HUES64 (cell line): ENCODE data around the gene KCNJ18.
"Not testable (repeated sequence)": the region's sequence is repeated elsewhere in the genome, so short reads cannot be mapped to it uniquely, and the experiment has no call there.

Source experiments
- H3K27ac ChIP-seq: 2 replicates; pipeline ENCODE4 v1.7.0; 2013; ENCODE audit warnings: low read depth, low read length, inconsistent platforms
- H3K27me3 ChIP-seq: 2 replicates; pipeline ENCODE4 v1.6.1; 2013; ENCODE audit warnings: mild to moderate bottlenecking, low read length; ENCODE audit not compliant: insufficient read depth
- H3K36me3 ChIP-seq: 2 replicates; pipeline ENCODE4 v1.6.1; 2013; ENCODE audit warnings: mild to moderate bottlenecking, low read length; ENCODE audit not compliant: insufficient read depth
- H3K4me1 ChIP-seq: 2 replicates; pipeline ENCODE4 v1.6.1; 2013; ENCODE audit warnings: mild to moderate bottlenecking, low read length, moderate library complexity; ENCODE audit not compliant: insufficient read depth
- H3K4me3 ChIP-seq: 2 replicates; pipeline ENCODE4 v1.5.1; 2013; ENCODE audit warnings: mild to moderate bottlenecking, low read length, moderate library complexity
- H3K9ac ChIP-seq: 2 replicates; pipeline ENCODE4 v1.6.1; 2013; ENCODE audit warnings: mild to moderate bottlenecking, low read depth, low read length
- H3K9me3 ChIP-seq: 2 replicates; pipeline ENCODE4 v1.6.1; 2013; ENCODE audit warnings: low read depth, low read length; ENCODE audit not compliant: insufficient read depth
- WGBS: fragments of 150-250, 120-280 bp; methylation state at CpG from one replicate; pipeline ENCODE4 v1.1.7; 2013; ENCODE audit warnings: missing lambda C conversion rate; 5-methylcytosine and 5-hydroxymethylcytosine counted together

KCNJ18 gene

GRCh38 chr17:21689604-21690003 is 2.7 kb upstream of the KCNJ18 start:
- no peak overlapping the region for H3K27ac ChIP-seq
- no peak overlapping the region for H3K4me3 ChIP-seq
- no peaks in the 10 kb centered on the region for H3K4me1 ChIP-seq
- no peaks in the 10 kb centered on the region for H3K36me3 ChIP-seq
- H3K9ac ChIP-seq: no peak overlapping the region
- peaks cover 47% of the 10 kb centered on the region for H3K9me3 ChIP-seq
- WGBS: 79% methylated on average over 7 of the region's 7 CpGs
- H3K27me3 ChIP-seq: no peaks in the 10 kb centered on the region

- WGBS: 51% methylated on average over 2 of the region's 2 CpGs
- H3K4me1 ChIP-seq, H3K4me3 ChIP-seq, H3K36me3 ChIP-seq, H3K27ac ChIP-seq, H3K27me3 ChIP-seq, H3K9ac ChIP-seq: not testable (repeated sequence)
- peaks cover 47% of the 10 kb centered on the region for H3K9me3 ChIP-seq
These were observed 1.5 kb upstream of the KCNJ18 start for GRCh38 chr17:21690811-21691210.

GRCh38 chr17:21691481-21691880 is 842 bp upstream of the KCNJ18 start:
- H3K9me3 ChIP-seq: peaks cover 43% of the 10 kb centered on the region
- not testable (repeated sequence) for H3K4me3 ChIP-seq, H3K27me3 ChIP-seq, H3K36me3 ChIP-seq, H3K9ac ChIP-seq, H3K27ac ChIP-seq, H3K4me1 ChIP-seq
- WGBS: 90% methylated on average over 5 of the region's 6 CpGs

DNA sequence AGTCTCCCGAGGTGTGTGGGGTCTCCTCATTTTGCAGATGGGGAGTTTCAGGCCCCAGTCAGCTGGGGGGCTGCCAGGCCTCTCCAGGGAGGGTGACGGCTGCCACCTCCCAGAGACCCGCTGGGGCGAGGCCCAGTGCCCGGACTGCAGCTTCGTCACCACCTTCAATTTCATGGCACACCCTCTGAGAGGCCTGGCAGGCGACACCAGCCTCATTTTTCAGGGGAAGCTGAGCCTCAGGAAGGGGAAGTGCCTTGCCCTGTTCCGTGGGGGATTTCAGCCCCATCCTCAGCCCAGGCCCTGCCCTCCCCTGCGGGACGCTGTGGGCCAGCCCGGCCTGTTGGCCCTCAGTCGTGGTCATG is 362 bp downstream of the KCNJ18 start:
- not testable (repeated sequence) for H3K36me3 ChIP-seq, H3K4me1 ChIP-seq, H3K27me3 ChIP-seq, H3K9ac ChIP-seq, H3K4me3 ChIP-seq, H3K27ac ChIP-seq
- WGBS: 80% methylated on average over 9 of the region's 12 CpGs
- H3K9me3 ChIP-seq: peaks cover 40% of the 10 kb centered on the region

DNA sequence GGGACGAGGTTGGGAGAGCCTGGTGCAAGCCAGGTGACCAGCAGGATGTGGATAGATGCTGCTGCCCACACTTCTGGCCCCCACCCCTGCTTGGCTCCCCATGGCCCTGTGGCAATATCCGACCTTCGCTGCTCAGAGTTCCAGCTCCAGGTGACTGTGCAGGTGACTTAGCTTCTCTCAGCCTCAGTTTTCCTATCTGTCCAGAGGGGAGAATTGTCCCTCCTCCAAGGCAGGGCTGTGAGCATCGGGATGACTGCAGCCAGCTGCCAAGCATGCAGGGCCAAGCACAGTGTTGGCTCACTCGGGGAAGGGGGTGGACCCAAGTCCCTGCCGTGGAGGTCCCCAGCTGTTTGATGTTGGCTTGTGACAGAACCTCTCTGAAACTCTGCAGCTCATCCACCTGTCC is 1.1 kb downstream of the KCNJ18 start:
- H3K4me3 ChIP-seq, H3K27ac ChIP-seq, H3K9ac ChIP-seq, H3K27me3 ChIP-seq, H3K4me1 ChIP-seq, H3K36me3 ChIP-seq: not testable (repeated sequence)
- 69% methylated on average over 6 of the region's 6 CpGs for WGBS
- H3K9me3 ChIP-seq: peaks cover 36% of the 10 kb centered on the region

GRCh38 chr17:21693937-21694336 is 1.6 kb downstream of the KCNJ18 start:
- not testable (repeated sequence) for H3K4me1 ChIP-seq, H3K9ac ChIP-seq, H3K4me3 ChIP-seq, H3K36me3 ChIP-seq, H3K27ac ChIP-seq, H3K27me3 ChIP-seq
- 87% methylated on average over 2 of the region's 4 CpGs for WGBS
- peaks cover 33% of the 10 kb centered on the region for H3K9me3 ChIP-seq

DNA sequence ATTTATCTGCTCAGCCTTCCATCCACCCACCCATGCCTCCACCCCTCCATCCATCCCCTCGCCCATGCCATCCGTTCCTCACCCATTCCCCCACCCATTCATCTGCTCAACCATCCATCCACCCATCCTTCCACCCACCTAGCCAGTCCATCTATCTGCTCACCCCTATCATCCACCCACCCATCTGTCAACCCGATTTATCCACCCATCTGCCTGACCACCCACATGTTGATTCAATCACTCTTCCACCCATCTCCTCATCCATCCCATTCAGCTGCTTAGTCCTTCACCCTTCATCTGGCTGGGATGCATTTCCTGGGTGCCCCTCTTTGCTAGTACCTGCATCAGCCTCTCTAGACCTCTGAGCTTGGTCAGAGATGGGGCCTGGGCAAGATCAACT is 3.9 kb downstream of the KCNJ18 start:
- not testable (repeated sequence) for H3K4me1 ChIP-seq, H3K4me3 ChIP-seq, H3K36me3 ChIP-seq, H3K27me3 ChIP-seq, H3K27ac ChIP-seq, H3K9ac ChIP-seq
- H3K9me3 ChIP-seq: peaks cover 25% of the 10 kb centered on the region
- WGBS: 87% methylated on average over 2 of the region's 3 CpGs

DNA sequence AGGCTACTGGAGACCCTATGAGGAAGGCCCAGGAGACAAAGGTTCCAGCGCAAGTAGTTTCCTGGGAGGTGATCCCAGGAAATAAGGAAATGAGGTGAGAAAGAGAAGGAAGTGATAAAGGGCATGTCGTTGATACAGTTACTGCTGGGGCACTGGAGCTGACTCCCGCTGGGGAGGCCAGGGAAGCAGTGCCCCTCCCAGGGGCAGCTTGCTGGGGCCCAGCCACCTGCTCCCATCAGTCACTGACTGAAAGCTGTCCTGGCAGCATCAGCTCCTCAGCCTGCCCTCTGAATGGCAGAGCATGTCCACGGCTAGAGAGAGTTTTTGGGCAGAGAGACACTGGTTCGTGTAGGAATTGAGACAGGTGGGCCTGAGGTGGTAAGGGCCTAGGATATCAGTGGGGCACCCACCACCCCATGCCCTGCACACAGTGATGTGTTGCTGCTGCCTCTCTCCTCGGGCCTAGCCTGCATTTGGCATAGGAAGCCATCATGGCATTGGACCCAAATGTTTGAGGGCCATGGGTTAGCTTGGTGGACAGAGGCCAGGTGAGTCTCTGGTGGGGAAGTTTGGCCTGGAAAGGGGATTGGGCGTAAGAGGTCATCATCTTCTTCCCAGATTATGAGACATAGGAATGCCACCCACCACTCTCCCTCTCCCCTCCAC is 4.7 kb downstream of the KCNJ18 start:
- H3K9me3 ChIP-seq: peaks cover 18% of the 10 kb centered on the region
- H3K27ac ChIP-seq, H3K27me3 ChIP-seq, H3K9ac ChIP-seq, H3K4me3 ChIP-seq, H3K36me3 ChIP-seq, H3K4me1 ChIP-seq: not testable (repeated sequence)
- 69% methylated on average over 7 of the region's 7 CpGs for WGBS

DNA sequence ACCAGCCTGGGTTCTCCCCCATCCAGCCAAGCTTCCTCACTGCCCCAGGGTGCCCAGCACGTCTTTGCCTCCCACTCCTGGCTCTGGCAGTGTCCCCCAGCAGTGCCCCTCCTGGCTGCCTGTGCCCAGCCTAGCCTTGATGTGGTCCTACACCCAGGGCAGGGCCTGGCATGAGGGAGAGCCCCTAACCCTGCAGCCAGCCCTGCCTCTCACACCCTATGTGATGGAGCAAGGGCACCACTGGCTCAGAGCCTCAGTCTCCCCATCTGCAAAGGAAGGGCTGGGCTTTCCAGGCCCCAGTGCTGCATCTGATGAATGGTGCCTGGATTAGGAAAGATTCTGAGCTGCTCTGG is 5.2 kb downstream of the KCNJ18 start:
- not testable (repeated sequence) for H3K4me3 ChIP-seq, H3K36me3 ChIP-seq, H3K27ac ChIP-seq, H3K9ac ChIP-seq, H3K27me3 ChIP-seq, H3K4me1 ChIP-seq
- H3K9me3 ChIP-seq: peaks cover 14% of the 10 kb centered on the region
- 20% methylated on average over 1 of the region's 1 CpG for WGBS

DNA sequence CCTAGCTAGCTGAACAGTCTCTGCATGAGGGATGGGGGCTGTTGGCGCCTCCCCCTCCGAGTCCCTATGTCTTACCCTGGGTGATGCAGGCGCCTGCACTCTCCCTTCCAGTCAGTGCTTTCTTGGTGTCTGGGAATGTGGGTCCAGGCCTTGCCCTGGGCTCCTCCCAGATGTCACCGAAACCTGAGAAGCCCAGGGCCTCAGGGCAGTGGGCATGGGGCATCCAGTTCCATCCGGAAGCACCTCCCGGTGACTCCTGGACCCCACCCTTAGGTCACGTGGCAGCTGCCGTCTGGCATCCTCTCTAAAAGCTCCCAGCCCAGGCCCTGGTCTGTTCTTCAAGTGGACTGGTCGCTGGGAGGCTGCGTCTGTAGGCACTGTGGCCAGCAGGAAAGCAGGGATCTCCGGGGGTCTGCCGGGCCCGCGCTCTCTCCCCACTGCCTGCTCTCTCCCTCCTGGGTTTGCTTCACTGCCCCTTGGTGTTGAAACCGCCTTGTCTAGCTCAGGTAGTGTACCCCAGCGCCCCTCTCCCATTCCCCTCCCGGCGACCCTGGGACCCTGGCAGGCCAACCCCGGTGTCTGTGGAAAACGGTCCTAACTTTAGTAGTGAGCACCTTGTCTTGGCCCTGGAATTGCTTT is 6.2 kb downstream of the KCNJ18 start:
- H3K27ac ChIP-seq, H3K4me3 ChIP-seq, H3K4me1 ChIP-seq, H3K9me3 ChIP-seq, H3K36me3 ChIP-seq, H3K27me3 ChIP-seq, H3K9ac ChIP-seq: not testable (repeated sequence)
- WGBS: 78% methylated on average over 18 of the region's 20 CpGs

DNA sequence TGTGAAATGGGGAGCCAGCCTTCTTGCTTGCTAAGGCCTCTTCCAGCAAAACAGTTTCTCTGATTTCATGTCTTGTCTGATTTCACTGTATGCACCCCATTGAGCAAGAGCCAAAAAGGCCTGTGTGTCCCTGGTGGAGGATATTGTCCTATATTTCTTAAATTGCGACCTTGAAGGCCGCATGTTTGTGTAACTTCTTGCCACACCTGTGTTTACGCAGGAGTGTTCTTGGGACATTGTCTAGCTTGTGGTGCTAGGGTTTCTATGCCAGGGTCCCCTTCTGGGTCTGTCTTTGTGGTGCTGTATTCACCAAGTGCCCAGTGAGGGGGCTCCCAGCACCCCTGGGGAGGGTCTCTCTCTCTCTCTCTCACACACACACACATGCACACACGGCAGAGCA is 6.8 kb downstream of the KCNJ18 start:
- not testable (repeated sequence) for H3K9me3 ChIP-seq, H3K27ac ChIP-seq, H3K4me1 ChIP-seq, H3K9ac ChIP-seq, H3K4me3 ChIP-seq, H3K27me3 ChIP-seq, H3K36me3 ChIP-seq
- WGBS: 91% methylated on average over 3 of the region's 4 CpGs

DNA sequence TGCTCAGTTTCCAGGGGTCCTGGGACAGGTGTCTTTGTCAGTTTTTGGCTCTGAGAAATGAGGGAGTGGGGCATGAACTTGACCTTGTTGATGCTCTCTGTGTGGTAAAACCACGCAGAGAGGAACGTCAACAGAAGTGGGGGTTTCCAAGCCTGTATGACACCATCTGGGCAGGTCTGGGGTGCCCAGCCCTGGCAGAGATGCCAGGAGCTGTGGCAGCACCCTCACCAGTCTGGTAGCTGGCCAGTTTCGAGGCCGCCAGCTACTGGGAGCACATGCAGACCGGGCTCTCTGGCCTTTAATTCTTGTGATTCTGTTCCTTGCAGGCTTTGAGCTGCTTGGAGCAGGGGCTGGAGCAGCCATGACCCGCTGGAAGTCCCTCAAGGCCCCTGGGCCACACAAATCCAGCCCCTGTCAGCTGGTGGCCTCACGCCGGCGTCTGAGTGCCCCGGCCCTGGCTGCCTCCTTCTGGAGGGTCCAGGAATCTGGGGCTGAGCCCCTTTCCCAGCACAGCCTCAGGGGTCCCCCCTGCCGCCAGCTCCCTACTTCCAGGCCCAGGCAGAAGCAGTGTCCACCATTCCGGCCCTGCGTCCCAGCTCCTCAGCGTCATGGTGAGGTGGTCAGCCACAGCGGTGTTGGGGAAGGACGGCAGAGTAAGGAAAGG is 7.4 kb downstream of the KCNJ18 start:
- 80% methylated on average over 14 of the region's 16 CpGs for WGBS
- H3K27ac ChIP-seq, H3K9ac ChIP-seq, H3K36me3 ChIP-seq, H3K4me1 ChIP-seq, H3K27me3 ChIP-seq, H3K9me3 ChIP-seq, H3K4me3 ChIP-seq: not testable (repeated sequence)
